HG03439 (cell line): ENCODE data around the gene TMPRSS9.

Experiments used
- ATAC-seq: cut with Tn5 transposase; IDR thresholded peaks from one replicate; pipeline ENCODE4 v1.9.1; 2021; ENCODE audit warnings: mild to moderate bottlenecking, moderate library complexity; ENCODE audit not compliant: unreplicated experiment

TMPRSS9 gene

GRCh38 chr19:2358548-2359173 is 1.4 kb upstream of the TMPRSS9 start:
- ATAC-seq, result no peak

- ATAC-seq, result no peak
Observed at GRCh38 chr19:2360833-2361232, 768 bp downstream of the TMPRSS9 start.

- no peak for ATAC-seq
Observed at GRCh38 chr19:2361246-2362045, 1.4 kb downstream of the TMPRSS9 start.

GRCh38 chr19:2362046-2362969 is 2.2 kb downstream of the TMPRSS9 start:
- no peak for ATAC-seq

- no peak for ATAC-seq
Observed at GRCh38 chr19:2362970-2363300, 2.9 kb downstream of the TMPRSS9 start.

GRCh38 chr19:2363419-2363818 is 3.4 kb downstream of the TMPRSS9 start:
- ATAC-seq, result no peak

GRCh38 chr19:2365201-2365970 is 5.3 kb downstream of the TMPRSS9 start:
- ATAC-seq, result no peak

- ATAC-seq, result no peak
Observed at GRCh38 chr19:2371656-2372055, 11.6 kb downstream of the TMPRSS9 start.

- ATAC-seq, result no peak
Observed at GRCh38 chr19:2372076-2372612, 12.1 kb downstream of the TMPRSS9 start.

- ATAC-seq, result no peak
Observed at GRCh38 chr19:2374808-2375207, 14.7 kb downstream of the TMPRSS9 start.

- no peak for ATAC-seq
Observed at GRCh38 chr19:2375353-2376121, 15.5 kb downstream of the TMPRSS9 start.

GRCh38 chr19:2376784-2377519 is 16.9 kb downstream of the TMPRSS9 start:
- no peak for ATAC-seq

- ATAC-seq, result no peak
Observed at GRCh38 chr19:2380567-2380966, 20.5 kb downstream of the TMPRSS9 start.

GRCh38 chr19:2381148-2381820 is 21.2 kb downstream of the TMPRSS9 start:
- ATAC-seq, result no peak

- no peak for ATAC-seq
Observed at GRCh38 chr19:2382530-2383222, 22.6 kb downstream of the TMPRSS9 start.

GRCh38 chr19:2385053-2385721 is 25.1 kb downstream of the TMPRSS9 start:
- ATAC-seq, result no peak
